ENCODE data around the gene CTNNA2. TPM values are rescaled to one million over a fixed set of nuclear protein-coding genes. Genes with fewer than 3 reads are reported as not detected.

Gene CTNNA2
- total RNA-seq, 4 donors from 2014 or later: 0.19 TPM; not detected in 3

DNA sequence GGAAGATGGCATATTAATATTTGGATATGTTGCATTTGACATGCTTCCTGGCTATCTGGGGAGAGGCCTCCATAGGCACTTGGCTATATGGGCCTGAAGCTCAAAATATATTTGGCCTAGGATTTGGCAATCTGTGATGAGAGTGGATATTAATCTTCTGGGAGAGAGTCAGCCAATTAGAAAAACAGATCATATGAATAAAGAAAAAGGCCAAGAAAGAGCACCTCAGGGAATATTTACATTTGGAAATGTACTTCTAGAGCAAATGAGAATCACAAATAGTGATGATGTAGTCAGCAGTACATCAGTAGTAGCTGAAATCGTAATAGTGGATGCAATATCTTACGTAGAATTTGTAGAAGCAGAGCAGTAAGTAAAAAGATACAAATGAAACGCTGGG lies 277.0 kb downstream of the CTNNA2 start:
- TF ChIP-seq, protein P1, sequence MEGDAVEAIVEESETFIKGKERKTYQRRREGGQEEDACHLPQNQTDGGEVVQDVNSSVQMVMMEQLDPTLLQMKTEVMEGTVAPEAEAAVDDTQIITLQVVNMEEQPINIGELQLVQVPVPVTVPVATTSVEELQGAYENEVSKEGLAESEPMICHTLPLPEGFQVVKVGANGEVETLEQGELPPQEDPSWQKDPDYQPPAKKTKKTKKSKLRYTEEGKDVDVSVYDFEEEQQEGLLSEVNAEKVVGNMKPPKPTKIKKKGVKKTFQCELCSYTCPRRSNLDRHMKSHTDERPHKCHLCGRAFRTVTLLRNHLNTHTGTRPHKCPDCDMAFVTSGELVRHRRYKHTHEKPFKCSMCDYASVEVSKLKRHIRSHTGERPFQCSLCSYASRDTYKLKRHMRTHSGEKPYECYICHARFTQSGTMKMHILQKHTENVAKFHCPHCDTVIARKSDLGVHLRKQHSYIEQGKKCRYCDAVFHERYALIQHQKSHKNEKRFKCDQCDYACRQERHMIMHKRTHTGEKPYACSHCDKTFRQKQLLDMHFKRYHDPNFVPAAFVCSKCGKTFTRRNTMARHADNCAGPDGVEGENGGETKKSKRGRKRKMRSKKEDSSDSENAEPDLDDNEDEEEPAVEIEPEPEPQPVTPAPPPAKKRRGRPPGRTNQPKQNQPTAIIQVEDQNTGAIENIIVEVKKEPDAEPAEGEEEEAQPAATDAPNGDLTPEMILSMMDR (IDR thresholded peaks at IDR 0.05): no peak
- DNase-seq (ENCODE audit: low spot score): no peak
- ATAC-seq (ENCODE audit: low FRiP score): no peak

DNA sequence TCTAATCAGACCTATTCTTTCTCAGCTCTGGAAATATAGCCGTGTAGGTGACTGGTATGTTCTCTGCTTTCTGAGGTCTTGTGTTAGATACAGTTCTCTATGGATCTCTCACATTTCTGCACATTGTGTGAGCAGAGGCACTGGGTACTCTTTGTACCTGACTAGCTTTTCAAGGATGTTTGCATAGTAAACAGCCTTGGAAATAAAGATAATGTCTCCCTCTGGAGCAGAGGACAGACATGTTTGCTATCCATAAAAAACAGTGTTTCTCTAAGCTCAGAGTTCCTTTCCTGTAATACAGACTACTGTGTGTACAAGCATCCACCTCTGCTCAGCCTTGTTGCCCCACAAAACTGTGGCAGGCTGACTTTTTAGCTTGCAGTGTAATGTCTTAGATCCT lies 279.2 kb downstream of the CTNNA2 start:
- no peak for DNase-seq (ENCODE audit: low spot score)
- no peak for ATAC-seq (ENCODE audit: low FRiP score)
- TF ChIP-seq, protein P1 (IDR thresholded peaks at IDR 0.05): no peak

DNA sequence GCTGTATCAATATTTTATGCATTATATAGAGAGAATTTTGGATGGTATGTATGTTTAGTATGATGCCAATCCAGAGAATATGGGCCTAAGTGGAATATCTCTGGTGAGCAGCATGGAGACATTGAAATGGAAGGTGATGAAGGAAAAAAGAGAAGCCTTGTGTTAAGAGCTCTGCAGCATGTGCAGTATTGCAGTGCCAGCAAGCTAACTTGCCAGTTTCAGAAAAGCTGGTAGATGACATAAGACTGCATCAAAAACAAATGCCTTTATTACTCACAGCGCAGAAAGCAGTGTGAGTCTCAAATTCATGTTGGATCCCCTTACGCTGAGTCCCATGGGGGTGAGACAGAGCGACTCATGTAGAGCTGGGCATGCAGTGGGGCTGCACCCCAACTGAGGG lies 280.2 kb downstream of the CTNNA2 start:
- DNase-seq (ENCODE audit: low spot score): no peak
- ATAC-seq (ENCODE audit: low FRiP score): no peak
- TF ChIP-seq, protein P1 (IDR thresholded peaks at IDR 0.05): no peak

DNA sequence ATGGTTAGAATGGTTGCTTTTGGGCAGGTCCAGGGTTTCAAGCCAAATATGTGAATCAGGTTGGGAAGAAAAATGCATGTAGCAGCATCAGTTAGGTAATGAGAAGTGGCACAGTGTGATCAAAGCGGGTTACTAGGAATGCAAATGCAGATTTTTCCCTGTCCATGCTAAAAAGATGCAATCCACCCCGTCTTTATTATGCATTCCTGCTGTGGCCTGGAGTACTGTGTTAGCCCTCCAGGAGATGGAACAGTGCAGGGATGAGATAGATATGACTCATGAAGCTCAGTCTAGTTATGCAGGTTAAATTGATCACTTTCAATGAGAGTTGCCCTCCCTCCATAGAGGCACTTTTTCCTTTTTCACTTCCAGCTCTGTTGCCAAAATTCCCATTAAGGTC lies 283.8 kb downstream of the CTNNA2 start:
- DNase-seq (ENCODE audit: low spot score) (no peak), ATAC-seq (ENCODE audit: low FRiP score) (no peak)
- TF ChIP-seq, protein P1 (IDR thresholded peaks at IDR 0.05): no peak

- TF ChIP-seq, protein P1 (IDR thresholded peaks at IDR 0.05): no peak
- DNase-seq (ENCODE audit: low spot score): no peak
- no peak for ATAC-seq (ENCODE audit: low FRiP score)
Observed at GRCh38 chr2:79798776-79799175, 285.9 kb downstream of the CTNNA2 start.

- ATAC-seq (ENCODE audit: low FRiP score) (no peak), DNase-seq (ENCODE audit: low spot score) (no peak)
- TF ChIP-seq, protein P1 (IDR thresholded peaks at IDR 0.05): no peak
Observed at GRCh38 chr2:79799729-79800128, 286.9 kb downstream of the CTNNA2 start.

GRCh38 chr2:79801082-79801481 lies 288.2 kb downstream of the CTNNA2 start:
- TF ChIP-seq, protein P1 (IDR thresholded peaks at IDR 0.05): no peak
- no peak for ATAC-seq (ENCODE audit: low FRiP score)
- DNase-seq (ENCODE audit: low spot score): no peak

Data from omental fat pad (tissue), 4 donors.